SH-SY5Y (cell line): ENCODE measurements around the gene PTPRG.

Source experiments
- GATA2 ChIP-seq: IDR thresholded peaks from 2 replicates; pipeline ENCODE4 v1.6.1; 2011; ENCODE audit warnings: mild to moderate bottlenecking, low read depth, low read length
- GATA3 ChIP-seq: IDR thresholded peaks from 2 replicates; pipeline ENCODE4 v1.6.1; 2011; ENCODE audit warnings: low read depth, mild to moderate bottlenecking, low read length, moderate library complexity

GRCh38 chr3:62329971-62330370, 768.6 kb downstream of the PTPRG start:
- TF ChIP-seq GATA3 (no peak), GATA2 (no peak)
